ENCODE measurements around the gene PTPRR. TPM values are rescaled to one million over a fixed set of nuclear protein-coding genes. Genes with fewer than 3 reads are reported as not detected.
"Not testable (repeated sequence)": the region's sequence is repeated elsewhere in the genome, so short reads cannot be mapped to it uniquely, and the experiment has no call there.

Gene PTPRR
- total RNA-seq, 1 donor: 0.27 TPM

- DNase-seq (ENCODE audit: low read depth in 2 of 3, low spot score in 2 of 3): no peak
Measured at GRCh38 chr12:70752327-70752726, 168.2 kb downstream of the PTPRR start.

DNA sequence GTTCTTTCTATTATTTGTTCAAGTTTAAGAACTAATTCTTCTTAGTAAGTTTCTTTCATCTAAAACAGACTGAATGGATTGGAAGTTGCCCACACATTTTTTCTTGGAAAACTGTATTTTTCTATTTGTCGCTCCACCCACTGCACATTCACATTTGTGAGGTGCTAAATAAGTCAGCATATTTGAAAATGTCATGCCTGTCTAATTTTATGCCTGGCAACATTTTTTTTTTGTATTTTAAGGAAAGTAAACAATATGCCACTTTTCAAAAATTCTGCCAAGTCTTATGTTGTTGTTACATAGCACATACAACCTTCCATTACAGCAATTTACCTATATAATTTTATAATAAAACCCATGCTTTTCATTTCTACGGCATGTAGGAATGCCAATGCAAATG, 170.6 kb downstream of the PTPRR start:
- no peak for DNase-seq (ENCODE audit: low read depth in 2 of 3, low spot score in 2 of 3)

GRCh38 chr12:70748809-70749208, 171.7 kb downstream of the PTPRR start:
- no peak for DNase-seq (ENCODE audit: low read depth in 2 of 3, low spot score in 2 of 3)

GRCh38 chr12:70747445-70748260, 172.9 kb downstream of the PTPRR start:
- no peak for DNase-seq (ENCODE audit: low read depth in 2 of 3, low spot score in 2 of 3)

DNA sequence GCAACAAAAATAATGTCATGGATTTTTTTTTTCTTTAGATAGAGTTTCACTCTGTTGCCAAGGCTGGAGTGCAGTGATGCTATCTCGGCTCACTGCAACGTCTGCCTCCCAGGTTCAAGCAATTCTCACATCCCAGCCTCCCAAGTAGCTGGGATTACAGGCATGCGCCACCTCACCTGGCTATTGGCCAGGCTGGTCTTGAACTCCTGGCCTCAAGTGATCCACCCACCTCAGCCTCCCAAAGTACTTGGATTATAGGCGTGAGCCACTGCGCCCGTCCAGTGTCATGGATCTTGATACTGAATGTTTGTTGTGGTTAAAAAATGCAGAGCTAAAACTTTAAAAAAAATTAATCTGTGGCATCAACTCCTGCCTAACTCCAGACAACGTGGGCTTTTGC, 175.5 kb downstream of the PTPRR start:
- no peak for DNase-seq (ENCODE audit: low read depth in 2 of 3, low spot score in 2 of 3)

GRCh38 chr12:70744178-70744577, 176.4 kb downstream of the PTPRR start:
- DNase-seq (ENCODE audit: low read depth in 2 of 3, low spot score in 2 of 3): no peak

GRCh38 chr12:70741256-70741655, 179.3 kb downstream of the PTPRR start:
- no peak for DNase-seq (ENCODE audit: low read depth in 2 of 3, low spot score in 2 of 3)

DNA sequence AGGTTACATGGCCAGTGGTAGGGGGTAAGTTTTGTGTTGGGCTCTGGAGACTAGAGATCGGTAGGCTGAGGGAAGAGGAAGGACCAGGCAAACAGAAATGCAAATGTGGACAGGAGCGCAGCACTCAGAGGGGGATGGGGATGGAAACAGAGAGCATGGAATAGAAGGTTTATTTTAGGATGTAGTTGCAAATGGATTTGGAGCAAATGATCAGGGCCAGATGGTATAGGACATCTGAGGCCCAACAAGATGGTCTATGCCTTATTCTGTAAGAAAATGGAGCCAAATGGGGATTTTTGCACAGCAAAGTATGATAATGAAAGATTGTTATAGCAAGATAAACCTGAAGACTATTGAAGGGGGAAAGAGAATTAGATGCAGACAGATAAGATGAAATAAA, 180.8 kb downstream of the PTPRR start:
- no peak for DNase-seq (ENCODE audit: low read depth in 2 of 3, low spot score in 2 of 3)

DNA sequence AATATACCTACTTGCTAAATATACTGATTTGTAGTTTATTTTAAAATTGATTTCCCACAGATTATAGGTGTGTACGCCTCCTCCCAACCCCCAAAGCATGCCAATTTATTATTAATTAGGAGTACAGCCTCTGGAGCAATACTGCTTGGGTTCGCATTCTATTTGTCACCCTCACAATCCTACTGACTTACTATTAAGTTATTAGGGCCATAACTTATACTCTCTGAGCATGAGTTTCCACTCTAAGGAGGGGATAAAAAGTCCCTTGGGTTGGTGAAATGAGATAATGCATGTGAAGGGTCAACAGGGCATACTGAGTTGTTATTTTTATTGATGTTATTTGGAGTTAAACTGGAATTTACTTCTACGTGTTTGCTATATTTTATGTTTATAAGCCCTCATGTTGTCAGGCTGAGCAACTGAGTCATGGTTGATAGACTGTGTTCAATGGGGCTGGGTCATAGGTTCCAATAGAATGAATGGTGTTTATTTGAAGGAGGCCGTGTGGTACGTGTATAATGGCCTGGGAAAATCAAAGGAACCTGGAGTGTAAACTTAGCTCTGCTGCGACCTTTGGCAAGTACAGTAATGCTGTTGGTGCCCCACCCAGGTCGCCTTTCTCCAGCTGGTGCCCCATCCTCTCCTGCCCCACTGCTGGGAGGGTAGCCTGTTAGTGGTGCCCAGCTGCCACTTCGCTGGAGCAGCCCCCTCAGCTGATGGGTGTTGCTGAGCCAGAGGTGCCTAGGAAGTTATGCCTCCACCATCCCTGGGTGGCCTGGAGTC, 184.0 kb downstream of the PTPRR start:
- no peak for DNase-seq (ENCODE audit: low read depth in 2 of 3, low spot score in 2 of 3)

GRCh38 chr12:70735197-70735596, 185.3 kb downstream of the PTPRR start:
- not testable (repeated sequence) for DNase-seq (ENCODE audit: low read depth in 2 of 3, low spot score in 2 of 3)

GRCh38 chr12:70733385-70733784, 187.2 kb downstream of the PTPRR start:
- peak in 2 of 3 donors; percentile 37 to 70 for DNase-seq (ENCODE audit: low read depth in 2 of 3, low spot score in 2 of 3)

DNA sequence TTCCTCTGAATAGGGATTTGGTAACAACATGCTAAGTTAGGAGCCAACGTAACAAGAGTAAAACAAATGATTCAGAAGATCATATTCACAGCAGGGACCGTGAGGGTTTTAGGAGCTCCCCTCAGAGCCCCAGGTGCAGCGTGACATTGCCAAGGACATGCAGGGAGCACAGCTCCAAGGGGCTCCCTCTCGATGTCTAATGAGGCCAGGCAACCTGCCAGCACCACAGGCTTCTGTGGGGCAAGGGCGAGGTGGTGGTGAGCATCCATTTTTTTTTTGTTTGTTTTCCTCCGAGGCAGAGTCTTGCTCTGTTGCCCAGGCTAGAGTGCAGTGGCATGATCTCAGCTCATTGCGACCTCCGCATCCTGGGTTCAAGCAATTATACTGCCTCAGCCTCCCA, 188.3 kb downstream of the PTPRR start:
- DNase-seq (ENCODE audit: low read depth in 2 of 3, low spot score in 2 of 3): no peak

DNA sequence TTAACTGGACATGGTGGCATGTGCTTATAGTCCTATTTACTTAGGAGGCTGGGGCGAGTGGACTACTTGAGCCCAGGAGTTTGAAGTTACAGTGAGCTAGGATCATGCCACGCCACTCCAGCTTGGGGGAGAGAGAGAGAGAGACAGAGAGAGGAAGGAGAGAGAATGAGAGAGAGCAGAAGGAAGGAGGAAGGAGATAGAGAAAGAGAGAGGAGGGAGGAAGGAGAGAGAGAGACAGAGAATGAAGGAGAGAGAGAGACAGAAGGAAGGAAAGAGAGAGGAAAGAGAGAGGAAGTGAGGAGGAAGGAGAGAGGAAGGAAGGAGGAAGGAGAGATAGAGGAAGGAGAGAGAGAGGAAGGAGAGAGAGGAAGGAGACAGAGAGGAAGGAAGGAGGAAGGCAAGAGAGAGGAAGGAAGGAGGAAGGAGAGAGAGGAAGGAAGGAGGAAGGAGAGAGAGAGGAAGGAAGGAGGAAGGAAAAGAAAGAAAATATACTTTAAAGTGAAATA, 189.8 kb downstream of the PTPRR start:
- DNase-seq (ENCODE audit: low read depth in 2 of 3, low spot score in 2 of 3): no peak

DNA sequence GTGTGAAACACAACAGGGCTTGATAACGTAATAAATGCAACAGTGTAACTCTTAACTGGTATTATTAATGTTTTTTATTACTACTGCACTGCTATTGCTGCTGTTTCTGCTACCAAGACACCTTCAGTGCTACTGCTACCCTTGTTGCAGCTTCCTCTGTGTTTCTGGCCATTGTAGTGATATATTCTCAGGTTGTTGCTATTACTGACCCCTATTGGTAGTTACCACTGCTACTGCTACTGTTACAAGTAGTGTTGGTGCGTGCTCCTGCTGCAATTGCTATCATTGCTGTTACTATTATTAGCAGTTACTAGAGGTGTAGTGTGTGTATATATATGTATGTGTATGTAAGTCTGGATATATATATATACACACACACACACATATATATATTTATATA, 196.1 kb downstream of the PTPRR start:
- peak in 1 of 3 donors; percentile 11 for DNase-seq (ENCODE audit: low read depth in 2 of 3, low spot score in 2 of 3)

DNA sequence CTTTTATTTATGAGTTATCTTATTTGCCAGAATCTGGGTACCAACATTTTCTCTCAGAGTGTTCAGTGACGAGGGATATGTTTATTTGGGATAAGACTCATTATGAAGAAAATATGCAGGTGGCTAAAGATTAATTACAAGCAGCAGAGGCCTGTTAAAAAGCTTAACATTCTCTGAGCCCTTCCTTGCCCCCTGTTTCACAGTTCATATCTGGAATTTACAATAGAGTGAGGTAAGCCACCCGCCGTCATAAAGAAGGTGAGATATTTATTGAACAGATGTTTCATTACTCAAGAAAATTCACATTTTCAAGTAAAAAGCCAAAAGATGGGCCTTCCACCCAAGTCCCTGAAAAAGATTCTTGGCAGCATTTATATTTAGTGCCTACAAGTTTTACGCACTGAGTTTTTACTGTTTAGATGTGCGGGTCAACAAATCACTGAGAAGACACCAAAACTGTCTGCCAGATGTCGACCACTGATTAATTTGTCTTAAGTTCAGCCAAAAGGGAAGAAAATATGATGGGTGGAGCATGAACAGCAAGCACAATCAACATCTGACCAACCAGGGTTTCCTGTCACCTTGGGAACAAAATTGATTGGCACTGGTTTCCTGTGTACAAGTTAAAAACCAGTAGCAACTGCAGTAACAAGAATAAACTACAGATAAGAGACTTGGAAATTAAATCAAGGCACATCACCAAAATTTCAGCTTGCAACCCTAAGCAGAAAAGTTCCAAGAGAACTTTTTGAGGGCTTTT, 197.8 kb downstream of the PTPRR start:
- peak in 2 of 3 donors; percentile 77 to 92 for DNase-seq (ENCODE audit: low read depth in 2 of 3, low spot score in 2 of 3)

DNA sequence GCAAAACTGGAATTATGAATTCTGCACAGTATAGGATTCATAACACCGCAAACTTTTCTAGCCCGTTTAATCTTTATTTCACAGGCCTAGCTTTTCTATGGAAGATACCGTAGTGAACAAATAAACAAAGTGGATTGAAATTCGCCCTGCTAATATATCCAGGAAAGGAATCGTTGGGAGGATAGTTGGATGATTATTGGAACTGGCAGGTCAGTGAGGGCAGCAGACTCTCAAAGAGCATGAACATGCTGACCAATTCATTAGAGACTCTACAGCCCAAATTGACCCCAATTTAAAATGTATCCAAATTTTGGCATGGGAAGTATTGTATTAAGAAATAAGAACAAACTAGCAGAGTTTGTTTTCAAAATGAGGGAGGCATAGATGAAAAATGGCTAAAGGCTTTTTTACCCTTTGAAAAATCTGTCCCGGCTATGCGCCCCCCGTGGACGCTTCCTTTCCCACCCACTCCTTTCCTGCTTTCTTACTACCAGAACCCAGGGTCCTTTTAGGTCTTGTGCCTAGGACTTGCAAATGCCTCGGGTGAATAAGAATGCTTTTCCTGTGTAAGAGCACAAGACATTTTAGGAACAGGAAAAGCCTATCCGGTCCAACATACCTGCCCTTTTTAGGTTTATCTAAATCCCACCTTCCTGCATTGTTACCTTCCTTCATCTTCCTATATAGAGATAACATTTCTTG, 198.7 kb downstream of the PTPRR start:
- DNase-seq (ENCODE audit: low read depth in 2 of 3, low spot score in 2 of 3): no peak

DNA sequence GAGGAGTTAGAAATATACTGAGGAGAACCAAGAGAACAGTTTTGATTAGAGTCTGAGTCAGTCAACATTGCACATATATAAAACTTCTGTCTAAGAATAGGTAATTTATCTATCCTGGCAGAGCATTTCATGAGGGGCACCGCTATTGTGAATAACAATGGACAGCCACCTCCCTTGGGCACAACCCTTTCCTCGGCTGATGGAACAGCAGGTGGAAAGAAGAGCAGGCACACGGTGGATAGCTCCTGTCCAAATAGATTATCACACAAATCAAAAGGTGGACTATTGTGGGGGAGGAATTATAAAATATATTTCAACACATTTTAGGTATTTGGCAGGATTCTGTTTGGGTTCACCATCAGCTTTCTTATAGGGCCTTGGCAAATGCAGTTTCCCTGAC, 199.3 kb downstream of the PTPRR start:
- DNase-seq (ENCODE audit: low read depth in 2 of 3, low spot score in 2 of 3): no peak

DNA sequence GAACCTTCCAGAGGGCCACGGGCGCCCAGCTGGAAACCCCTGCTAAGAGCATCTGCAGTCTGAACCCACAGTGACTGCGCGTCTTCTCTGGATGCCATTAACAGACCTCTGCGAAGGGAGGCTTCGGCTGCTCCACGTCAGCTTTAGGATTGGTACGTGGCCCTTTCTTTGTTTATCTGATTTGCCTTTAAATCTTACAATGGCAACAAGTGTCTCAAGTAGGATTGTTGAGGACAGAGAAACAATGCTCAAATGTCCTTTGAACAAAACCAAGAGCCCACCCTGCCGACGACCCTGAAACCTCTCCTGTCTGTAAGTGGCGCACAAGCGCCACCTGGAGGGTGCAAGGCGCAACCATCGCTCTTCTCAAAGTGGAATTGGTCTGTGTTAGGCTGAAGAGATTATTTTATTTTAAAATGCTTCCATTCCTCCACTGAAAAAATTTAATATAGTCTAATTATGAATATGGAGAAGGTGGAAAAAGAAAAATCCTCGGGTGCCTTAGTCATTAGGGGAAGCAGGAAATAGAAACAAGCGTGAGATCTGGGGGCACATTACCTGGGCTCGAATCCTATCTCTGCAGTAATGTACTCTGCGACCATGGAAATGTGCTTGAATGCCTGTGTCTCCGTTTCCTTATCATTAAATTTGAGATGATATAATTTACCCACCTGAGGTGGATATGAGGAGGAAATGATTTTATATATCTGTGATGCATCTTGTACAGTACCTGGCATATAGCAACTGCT, 200.7 kb downstream of the PTPRR start:
- DNase-seq (ENCODE audit: low read depth in 2 of 3, low spot score in 2 of 3): peak in 2 of 3 donors; percentile 59 to 80

DNA sequence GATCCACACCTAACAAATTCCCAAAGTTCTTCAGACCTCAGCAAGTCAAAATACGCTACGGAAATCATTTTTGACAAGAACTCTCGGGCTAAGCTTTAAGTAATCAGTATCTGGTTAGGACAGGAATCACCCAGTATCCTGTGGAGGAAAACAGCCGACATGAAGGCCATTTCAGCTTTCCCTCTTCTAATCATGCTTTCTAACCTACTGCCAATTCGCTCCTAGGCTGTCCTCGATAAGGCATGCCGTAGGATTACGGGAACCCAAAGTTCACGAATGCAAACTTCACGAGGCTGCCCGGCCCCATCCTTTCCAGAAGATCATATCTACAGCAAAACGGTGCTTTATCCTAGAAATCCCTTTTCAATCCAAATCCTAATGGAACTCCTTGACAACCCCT, 201.5 kb downstream of the PTPRR start:
- no peak for DNase-seq (ENCODE audit: low read depth in 2 of 3, low spot score in 2 of 3)

DNA sequence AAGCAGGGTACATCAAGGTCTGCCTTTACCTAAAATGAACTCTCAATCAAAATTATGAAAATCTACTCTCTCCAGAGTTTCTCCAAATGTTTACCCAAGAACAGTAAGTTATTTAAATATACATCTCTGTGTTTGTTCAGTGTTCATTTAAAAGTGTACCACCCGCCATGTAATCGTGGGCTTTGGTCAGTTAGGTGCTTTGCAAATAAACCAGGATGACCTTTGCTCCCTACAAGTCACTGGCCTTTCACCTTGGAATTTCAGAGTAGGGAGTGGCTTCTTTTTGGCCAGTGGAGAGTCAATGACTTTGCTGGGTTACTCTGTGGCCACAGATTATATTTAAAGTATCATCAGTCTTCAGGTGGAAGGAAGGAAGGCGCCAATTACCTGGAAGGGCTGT, 208.7 kb downstream of the PTPRR start:
- DNase-seq (ENCODE audit: low read depth in 2 of 3, low spot score in 2 of 3): no peak
